HCT116 (cell line): ENCODE data around the gene LRATD1. TPM values are rescaled to one million over a fixed set of nuclear protein-coding genes. Genes with fewer than 3 reads are reported as not detected.

Experiments used
- ATAC-seq: fragments of 200-7000 bp; cut with Tn5 transposase; 2 replicates; pipeline ENCODE4 v1.9.1; 2020; ENCODE audit warnings: mild to moderate bottlenecking, moderate library complexity
- BruUV-seq: library from RNA; stranded (reverse); fragments of 400-500 nt; replicated peaks from 2 replicates; lab custom pipeline; 2021; lab: Mats Ljungman, UMichigan
- CTCF ChIA-PET: fragments of 300-600 bp; sonication (Branson Sonifier 250); formaldehyde crosslinking; loops from one replicate; lab custom pipeline; 2021; ENCODE audit warnings: antibody characterized with exemption; lab: Charles Lee
- POLR2A ChIA-PET: fragments of 300-600, 350-600 bp; sonication (Branson Sonifier 250); formaldehyde crosslinking; loops from one replicate; lab custom pipeline; 2021; ENCODE audit warnings: antibody characterized with exemption; lab: Charles Lee
- RAD21 ChIA-PET, 2 experiments: fragments of 300-600 bp; sonication (Branson Sonifier 250); formaldehyde crosslinking; loops; one replicate each; lab custom pipeline; 2023; ENCODE audit warnings: low total read pairs in 2 of 2; ENCODE audit not compliant: uncharacterized antibody in 2 of 2, unreplicated experiment in 2 of 2, low non-redundant PET in 1 of 2; lab: Charles Lee
- DNase-seq: peaks from one replicate; pipeline ENCODE4 v3.0.0-alpha.2; 2010; ENCODE audit warnings: low read depth, low spot score
- H2AFZ ChIP-seq: fragments of 200-600 bp; shearing (Covaris generic), sonication (generic); 2 replicates; pipeline ENCODE4 v1.6.1; 2017; ENCODE audit warnings: low read depth, mixed run types, mixed read lengths, antibody characterized with exemption, low read length; ENCODE audit not compliant: poor library complexity, severe bottlenecking
- H3K27ac ChIP-seq: 2 replicates; pipeline ENCODE4 v1.5.1; 2012; ENCODE audit warnings: low read depth, low read length
- H3K27me3 ChIP-seq: fragments of 200-600 bp; sonication (generic); 2 replicates; pipeline ENCODE4 v1.6.1; 2016; ENCODE audit warnings: mixed run types, low read length, mixed read lengths; ENCODE audit not compliant: insufficient read depth
- H3K36me3 ChIP-seq, 2 experiments: fragments of 200-500 bp in 1 of 2; fragments of 200-600 bp in 1 of 2; sonication (Bioruptor generic) in 1 of 2; sonication (generic) in 1 of 2; 2 replicates each; pipeline versions ENCODE4 v1.5.1 to v1.6.1; 2014 to 2016; ENCODE audit warnings: low read length in 2 of 2, inconsistent platforms in 1 of 2, mixed read lengths in 1 of 2, mixed run types in 1 of 2; ENCODE audit not compliant: insufficient read depth in 2 of 2, control insufficient read depth in 1 of 2
- H3K4me1 ChIP-seq, 2 experiments: fragments of 200-600 bp in 1 of 2; sonication (generic) in 1 of 2; 2 replicates each; pipeline versions ENCODE4 v1.5.1 to v1.6.1; 2012 to 2017; ENCODE audit warnings: low read length in 2 of 2, inconsistent platforms in 1 of 2, mild to moderate bottlenecking in 1 of 2, mixed read lengths in 1 of 2, mixed run types in 1 of 2, moderate library complexity in 1 of 2; ENCODE audit not compliant: insufficient read depth in 2 of 2, control insufficient read depth in 1 of 2
- H3K4me2 ChIP-seq: fragments of 200-600 bp; sonication (generic); 2 replicates; pipeline ENCODE4 v1.6.1; 2017; ENCODE audit warnings: mixed run types, low read length, mixed read lengths
- H3K4me3 ChIP-seq, 2 experiments: fragments of 200-600 bp in 1 of 2; sonication (generic) in 1 of 2; replicated peaks in 1 of 2; 2 replicates each; pipeline ENCODE4 v1.5.1; 2011 to 2016; ENCODE audit warnings: low read length in 2 of 2, control low read depth in 1 of 2, low read depth in 1 of 2, mild to moderate bottlenecking in 1 of 2, mixed read lengths in 1 of 2, mixed run types in 1 of 2
- H3K79me2 ChIP-seq: fragments of 200-600 bp; sonication (generic); 2 replicates; pipeline ENCODE4 v1.6.1; 2017; ENCODE audit warnings: mild to moderate bottlenecking, mixed run types, low read length, moderate library complexity, mixed read lengths; ENCODE audit not compliant: insufficient read depth
- H3K9ac ChIP-seq: fragments of 200-600 bp; sonication (generic); 2 replicates; pipeline ENCODE4 v1.6.1; 2016; ENCODE audit warnings: low read length, mixed read lengths
- H3K9me2 ChIP-seq: fragments of 200-600 bp; sonication (generic), shearing (Covaris generic); 2 replicates; pipeline ENCODE4 v1.6.1; 2017; ENCODE audit warnings: mixed run types, mild to moderate bottlenecking, moderate library complexity; ENCODE audit not compliant: insufficient read depth
- H3K9me3 ChIP-seq, 2 experiments: fragments of 200-500 bp in 1 of 2; fragments of 200-600 bp in 1 of 2; sonication (Bioruptor generic) in 1 of 2; sonication (generic) in 1 of 2; 2 replicates each; pipeline ENCODE4 v1.6.1; 2014 to 2017; ENCODE audit warnings: low read length in 2 of 2, mixed read lengths in 2 of 2, inconsistent platforms in 1 of 2, low read depth in 1 of 2, mild to moderate bottlenecking in 1 of 2, mixed run types in 1 of 2, moderate library complexity in 1 of 2; ENCODE audit not compliant: control insufficient read depth in 1 of 2, insufficient read depth in 1 of 2
- H4K20me1 ChIP-seq: fragments of 200-600 bp; sonication (generic), shearing (Covaris generic); 2 replicates; pipeline ENCODE4 v1.6.1; 2017; ENCODE audit warnings: mixed run types, mild to moderate bottlenecking, moderate library complexity; ENCODE audit not compliant: insufficient read depth
- ATF3 ChIP-seq: IDR thresholded peaks from 2 replicates; pipeline ENCODE4 v1.6.1; 2012
- CBX3 ChIP-seq: IDR thresholded peaks from 2 replicates; pipeline ENCODE4 v1.6.1; 2012; ENCODE audit warnings: low read depth
- CEBPB ChIP-seq: IDR thresholded peaks from 2 replicates; pipeline ENCODE4 v1.6.1; 2012; ENCODE audit warnings: low read depth
- CTCF ChIP-seq, 3 experiments: fragments of 200-600 bp in 1 of 3; sonication (generic) in 1 of 3; IDR thresholded peaks in 2 of 3; conservative IDR thresholded peaks in 1 of 3; 2 replicates each; pipeline ENCODE4 v1.5.1; 2012 to 2017; ENCODE audit warnings: low read depth in 2 of 3, low read length in 2 of 3, antibody characterized with exemption in 1 of 3, borderline replicate concordance in 1 of 3, control low read depth in 1 of 3, mild to moderate bottlenecking in 1 of 3, mixed read lengths in 1 of 3, mixed run types in 1 of 3, moderate library complexity in 1 of 3; ENCODE audit not compliant: insufficient read depth in 1 of 3
- EGR1 ChIP-seq: IDR thresholded peaks from 2 replicates; pipeline ENCODE4 v1.6.1; 2012; ENCODE audit warnings: low read depth
- ELF1 ChIP-seq: IDR thresholded peaks from 2 replicates; pipeline ENCODE4 v1.6.1; 2012; ENCODE audit warnings: low read depth, borderline replicate concordance
- EZH2 ChIP-seq: fragments of 200-600 bp; sonication (generic); IDR thresholded peaks from 2 replicates; pipeline ENCODE4 v1.6.1; 2017; ENCODE audit warnings: antibody characterized with exemption, mixed run types
- EZH2phosphoT487 ChIP-seq: fragments of 200-600 bp; IDR thresholded peaks from 2 replicates; pipeline ENCODE4 v1.6.1; 2018; ENCODE audit warnings: antibody characterized with exemption, borderline replicate concordance
- FOSL1 ChIP-seq: IDR thresholded peaks from 2 replicates; pipeline ENCODE4 v1.6.1; 2012; ENCODE audit warnings: low read depth
- JUND ChIP-seq: IDR thresholded peaks from 2 replicates; pipeline ENCODE4 v1.6.1; 2012
- MAX ChIP-seq: IDR thresholded peaks from 2 replicates; pipeline ENCODE4 v1.6.1; 2012
- POLR2A ChIP-seq: IDR thresholded peaks from 2 replicates; pipeline ENCODE4 v1.7.0; 2011; ENCODE audit warnings: borderline replicate concordance; ENCODE audit not compliant: insufficient read depth, insufficient read length; ENCODE audit errors: extremely low read depth
- POLR2AphosphoS5 ChIP-seq: IDR thresholded peaks from 2 replicates; pipeline ENCODE4 v1.6.1; 2011; ENCODE audit warnings: mild to moderate bottlenecking, low read depth, low read length, moderate library complexity
- RAD21 ChIP-seq: IDR thresholded peaks from 2 replicates; pipeline ENCODE4 v1.6.1; 2012; ENCODE audit warnings: low read depth, mild to moderate bottlenecking
- SIN3A ChIP-seq: IDR thresholded peaks from 2 replicates; pipeline ENCODE4 v1.6.1; 2012; ENCODE audit warnings: low read depth
- SP1 ChIP-seq: IDR thresholded peaks from 2 replicates; pipeline ENCODE4 v1.6.1; 2012; ENCODE audit warnings: low read depth
- SRF ChIP-seq: IDR thresholded peaks from 2 replicates; pipeline ENCODE4 v1.6.1; 2012; ENCODE audit warnings: low read depth
- ZBTB33 ChIP-seq: IDR thresholded peaks from 2 replicates; pipeline ENCODE4 v1.6.1; 2011; ENCODE audit warnings: mild to moderate bottlenecking, low read length, moderate library complexity; ENCODE audit not compliant: insufficient replicate concordance; ENCODE audit errors: extremely low read depth
- ZFX ChIP-seq: fragments of 450-650 bp; IDR thresholded peaks from 2 replicates; pipeline ENCODE4 v1.6.1; 2017
- ZNF274 ChIP-seq: fragments of 200-500 bp; sonication (Bioruptor generic); IDR thresholded peaks from 2 replicates; pipeline ENCODE4 v1.6.1; 2014; ENCODE audit warnings: mild to moderate bottlenecking, low read depth, low read length, inconsistent platforms
- intact Hi-C: fragments of 100-400 bp; cut with micrococcal nuclease; formaldehyde crosslinking; loops from 2 replicates; pipeline ENCODE4 v1.10.0; 2022
- total RNA-seq: library from RNA; stranded (reverse); gene quantifications from one replicate; pipeline ENCODE4 v1.2.1, GENCODE V29; 2021; ENCODE audit not compliant: unreplicated experiment

The LRATD1 gene
- total RNA-seq, 1 experiment from 2014 or later = 0.07 TPM

GRCh38 chr2:14616950-14617349 lies 15.6 kb upstream of the LRATD1 start:
- ATAC-seq (no peak), DNase-seq (no peak)
- H3K79me2 ChIP-seq = no peaks in the 10 kb centered on the region
- H3K4me1 ChIP-seq = no peaks in the 10 kb centered on the region
- H3K9ac ChIP-seq = no peak overlapping the region
- H3K27ac ChIP-seq = no peak overlapping the region
- no peak overlapping the region for H3K4me3 ChIP-seq
- H3K9me2 ChIP-seq = no peaks in the 10 kb centered on the region
- no peaks in the 10 kb centered on the region for H3K27me3 ChIP-seq
- H3K4me2 ChIP-seq = no peak overlapping the region
- no peak for TF ChIP-seq SRF
- no peak for TF ChIP-seq EGR1
- TF ChIP-seq ZBTB33 = no peak
- TF ChIP-seq MAX = no peak
- no peak for TF ChIP-seq JUND
- no peak for TF ChIP-seq POLR2A
- no peak for TF ChIP-seq CEBPB
- TF ChIP-seq FOSL1 = no peak
- TF ChIP-seq CTCF (IDR thresholded peaks at IDR 0.05 in 2 of 3, conservative IDR thresholded peaks at IDR 0.05 in 1 of 3; ENCODE audit: borderline replicate concordance in 1 of 3, insufficient read depth in 1 of 3, low read depth in 2 of 3, low read length in 2 of 3) = no peak
- no peak for TF ChIP-seq RAD21
- TF ChIP-seq ZFX = no peak
- TF ChIP-seq SIN3A = no peak
- TF ChIP-seq ELF1 = no peak
- no peak for TF ChIP-seq EZH2phosphoT487
- TF ChIP-seq EZH2 = no peak
- no peak for TF ChIP-seq POLR2AphosphoS5
- no peak for TF ChIP-seq ATF3
- TF ChIP-seq CBX3 = no peak
- no peak for TF ChIP-seq ZNF274
- no peak for TF ChIP-seq SP1
- H4K20me1 ChIP-seq = no peaks in the 10 kb centered on the region
- H3K9me3 ChIP-seq = peaks cover 0 to under 1% of the 10 kb centered on the region in 2 experiments; a peak in 2 of 4 replicates
- ChIA-PET RAD21 (no interaction called here), CTCF (no interaction called here), POLR2A (no interaction called here)
- intact Hi-C loops = no loop called here
- H2AFZ ChIP-seq = no peak overlapping the region
- BruUV-seq = no TSS peak
- H3K36me3 ChIP-seq = no peaks in the 10 kb centered on the region
